HTR-8/SVneo (cell line): ENCODE data around the gene ALDH3A1.

Experiments used
- DNase-seq: peaks from one replicate; pipeline ENCODE4 v3.0.0; 2011; ENCODE audit warnings: low spot score, mixed read lengths; ENCODE audit not compliant: insufficient read length
- FAIRE-seq: peaks from 2 replicates; lab custom pipeline; 2011; peaks lifted over from hg19 to GRCh38; lab: Jason Lieb, UNC

Gene ALDH3A1

DNA sequence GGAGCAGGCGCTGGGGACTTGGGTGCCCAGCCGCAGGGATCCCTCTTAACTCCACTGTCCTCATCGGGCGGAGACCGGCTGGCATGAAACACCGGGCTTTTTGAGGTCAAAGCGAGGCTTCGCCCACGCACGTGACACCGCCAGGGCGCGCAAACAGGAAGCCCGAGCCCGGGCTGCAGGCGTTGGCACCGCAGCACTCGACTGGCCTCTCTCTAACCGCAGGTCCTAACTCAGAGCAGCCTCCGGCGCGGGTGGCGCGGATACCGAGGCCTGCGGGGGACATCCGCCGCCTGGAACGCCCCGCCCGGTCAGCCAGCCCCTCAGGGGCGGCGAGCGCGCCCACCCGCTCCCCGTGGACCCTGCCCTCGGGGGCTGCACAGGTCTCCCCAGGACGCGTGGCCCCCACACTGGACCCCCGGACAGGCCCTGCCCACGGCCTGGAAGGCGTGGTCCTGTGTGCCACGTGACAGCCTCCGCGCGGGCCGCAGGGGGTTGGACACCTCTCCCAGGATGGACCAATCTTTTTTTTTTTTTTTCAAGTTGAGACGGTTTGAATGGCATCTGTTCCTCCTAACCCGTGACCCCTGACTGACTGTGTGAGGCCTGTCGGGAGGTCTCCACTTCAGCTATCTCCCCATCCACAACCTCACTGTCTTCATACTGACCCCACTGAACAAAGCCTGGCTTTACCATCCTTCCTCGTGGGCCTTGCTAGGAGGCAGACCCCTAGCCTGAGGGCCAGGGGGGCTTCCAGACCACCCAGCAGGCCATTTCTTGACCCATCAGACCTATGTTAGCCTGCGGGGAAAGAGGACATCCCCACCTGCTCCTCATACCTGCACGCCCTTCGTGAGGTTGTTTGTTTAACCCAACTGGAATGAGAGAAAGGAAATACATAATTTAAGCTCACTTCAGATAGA, 23.3 kb downstream of the ALDH3A1 start:
- FAIRE-seq (no peak), DNase-seq (no peak)

DNA sequence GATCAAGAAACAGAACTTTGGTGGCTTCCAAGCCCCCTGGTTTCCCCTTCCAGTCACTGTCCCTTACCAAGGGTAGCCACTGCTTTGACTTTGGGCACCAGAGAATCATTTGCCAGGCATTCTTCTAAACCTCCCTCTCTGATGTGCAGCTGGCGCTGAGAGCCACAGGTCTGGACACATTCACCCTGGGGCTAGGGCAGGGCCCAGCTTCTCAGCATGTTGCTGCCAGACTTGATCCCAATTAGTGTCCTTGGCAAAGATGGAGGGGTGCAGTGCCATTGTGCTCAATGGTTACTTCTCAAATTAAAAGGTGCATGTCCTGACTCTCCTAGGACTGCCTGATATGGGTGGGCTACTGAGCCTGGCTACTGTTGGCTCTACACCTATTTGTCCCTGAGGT, 24.1 kb downstream of the ALDH3A1 start:
- FAIRE-seq (peak; percentile 26), DNase-seq (no peak)

DNA sequence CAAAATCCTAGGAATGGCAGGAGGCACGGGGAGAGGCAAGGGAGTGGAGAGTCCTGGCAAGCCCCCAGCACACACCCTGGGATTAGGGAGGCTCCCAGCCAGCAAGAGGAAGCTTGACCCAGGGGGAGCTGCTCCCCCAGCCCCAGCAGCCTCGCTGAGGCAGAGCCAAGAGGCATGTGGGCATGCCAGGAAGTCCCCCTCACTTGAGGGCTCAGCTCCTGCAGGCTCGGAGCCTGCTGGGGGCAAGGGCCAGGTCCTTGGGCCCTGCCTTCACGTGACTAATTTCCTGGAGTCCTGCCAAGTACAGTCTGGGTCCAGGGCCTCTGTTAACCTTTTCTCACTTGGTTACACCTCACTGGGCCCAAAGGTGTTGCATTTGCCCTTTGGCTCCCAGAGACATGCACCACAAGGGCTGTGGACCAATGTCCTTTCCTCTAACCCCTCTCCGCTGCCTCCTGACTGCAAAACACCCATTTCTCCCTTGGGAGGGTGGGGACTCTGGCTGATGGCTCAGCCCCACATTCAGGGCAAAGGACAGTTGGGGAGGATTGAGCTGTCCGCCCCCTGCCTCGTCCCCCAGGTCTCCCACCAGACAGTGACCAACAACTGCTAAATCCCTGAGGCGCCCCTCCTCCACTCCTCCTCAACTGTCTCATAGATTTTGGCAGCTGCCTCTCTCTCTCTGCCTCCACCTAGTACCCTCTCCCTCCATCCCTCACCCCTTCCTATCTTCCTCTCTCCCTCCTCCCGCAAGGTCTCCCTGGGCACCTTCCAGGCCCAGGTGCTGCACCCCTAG, 27.3 kb downstream of the ALDH3A1 start:
- FAIRE-seq = no peak
- no peak for DNase-seq

DNA sequence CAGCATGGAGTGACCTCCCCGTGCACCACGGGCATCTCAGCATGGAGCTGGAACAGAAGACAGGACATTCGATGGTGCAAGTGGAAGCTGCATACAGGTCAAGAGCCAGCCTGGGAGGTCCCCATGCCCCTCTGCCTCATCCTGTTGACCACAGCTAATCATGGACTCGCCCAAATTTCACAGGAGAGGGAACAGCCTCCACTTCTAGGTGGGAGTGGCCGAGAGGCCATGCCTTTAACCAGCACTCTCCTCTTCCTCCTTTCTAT, 28.0 kb downstream of the ALDH3A1 start:
- FAIRE-seq (no peak), DNase-seq (no peak)

DNA sequence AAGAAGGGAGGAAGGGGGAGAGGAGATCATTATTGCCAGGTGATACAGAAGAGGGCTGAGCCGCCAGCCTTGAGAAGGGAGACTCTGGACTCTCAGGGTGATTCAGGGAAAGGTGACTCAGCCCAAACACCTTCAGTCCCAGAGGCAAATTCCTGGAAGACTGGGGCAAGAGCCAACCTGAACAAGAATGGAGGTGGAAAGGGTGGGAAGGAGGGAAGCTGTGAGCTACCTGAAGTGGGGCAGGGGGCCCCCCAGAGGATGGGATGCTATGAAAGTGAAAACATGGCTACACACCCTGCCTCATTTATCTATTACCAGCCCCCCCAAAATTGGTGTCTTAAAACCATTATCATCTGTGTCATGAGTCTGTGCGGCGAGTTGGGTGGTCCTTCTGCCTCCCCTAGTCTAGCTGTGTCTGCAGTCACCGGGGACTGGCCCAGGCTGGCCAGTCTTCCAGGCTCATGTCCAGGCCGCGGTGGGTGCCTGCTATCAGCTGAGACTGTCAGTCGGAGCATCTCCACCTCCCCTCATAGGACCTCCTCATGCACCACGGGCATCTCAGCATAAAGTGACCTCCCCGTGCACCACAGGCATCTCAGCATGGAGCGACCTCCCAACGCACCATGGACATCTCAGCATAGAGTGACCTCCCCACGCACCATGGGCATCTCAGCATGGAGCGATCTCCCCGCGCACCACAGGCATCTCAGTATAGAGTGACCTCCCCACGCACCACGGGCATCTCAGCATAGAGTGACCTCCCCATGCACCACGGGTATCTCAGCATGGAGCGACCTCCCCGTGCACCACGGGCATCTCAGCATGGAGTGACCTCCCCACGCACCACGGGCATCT, 28.5 kb downstream of the ALDH3A1 start:
- DNase-seq = no peak
- FAIRE-seq = peak; percentile 83

DNA sequence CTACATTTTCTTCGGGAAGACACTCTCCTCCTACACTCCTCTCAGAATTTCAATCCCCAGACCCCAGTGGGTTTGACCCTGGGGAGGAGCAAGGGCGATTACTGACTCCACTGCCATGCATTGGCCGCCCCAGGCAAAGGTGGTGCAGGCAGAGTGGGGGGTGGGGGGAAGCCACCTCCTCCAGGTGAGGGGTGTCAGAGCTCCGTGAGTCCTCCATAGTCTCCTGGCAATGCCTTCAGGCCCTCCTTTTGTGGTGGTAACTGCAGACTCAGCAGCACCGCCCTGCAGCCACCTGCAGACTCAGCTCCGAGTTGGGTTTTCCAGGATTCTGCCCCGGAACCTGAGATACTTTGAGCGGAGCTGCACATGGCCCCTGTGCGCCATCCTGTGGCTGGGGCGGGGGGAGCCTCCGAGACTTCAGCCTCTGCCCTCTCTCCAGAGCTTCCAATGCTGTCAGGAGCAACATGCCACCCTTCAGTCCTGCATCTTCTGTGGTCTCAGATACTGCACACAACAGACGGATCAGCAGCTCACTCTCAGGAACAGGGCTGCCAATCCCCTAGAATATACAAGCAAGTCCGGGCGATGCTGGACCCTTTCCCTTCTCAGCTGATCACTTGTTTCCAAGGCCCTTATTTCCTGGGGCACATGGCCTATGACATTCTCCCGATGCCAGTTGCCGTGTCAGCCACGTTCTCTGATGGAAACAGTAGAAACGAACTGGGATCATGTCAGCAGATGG, 29.3 kb downstream of the ALDH3A1 start:
- DNase-seq (no peak), FAIRE-seq (peak; percentile 58)

DNA sequence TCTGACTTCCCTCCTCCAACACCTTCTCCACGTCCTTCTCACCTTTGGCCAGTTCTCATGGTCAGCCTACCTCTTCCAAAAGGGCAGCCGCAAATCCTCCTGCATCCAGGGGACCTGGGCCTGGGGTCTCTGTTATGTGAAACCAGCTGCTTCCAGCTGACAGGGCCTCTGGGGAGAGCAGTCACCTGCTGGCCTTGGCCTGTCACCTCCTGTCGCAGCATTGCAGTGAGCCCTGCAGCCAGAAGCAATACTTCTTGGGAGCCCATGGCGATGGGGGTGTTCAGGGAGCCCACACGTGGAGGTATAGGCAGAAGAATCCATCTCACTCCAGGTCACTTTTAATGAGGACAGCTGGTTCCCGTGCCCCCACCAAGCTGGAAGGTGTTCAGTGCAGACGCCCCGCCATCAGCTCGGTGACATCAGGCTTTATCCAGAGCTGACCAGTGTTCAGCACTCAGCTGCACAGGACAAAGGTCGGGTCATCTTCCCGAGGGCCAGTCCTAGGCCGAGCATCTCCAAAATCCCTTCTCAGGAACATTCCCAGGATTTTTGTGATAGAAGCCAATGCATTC, 30.0 kb downstream of the ALDH3A1 start:
- FAIRE-seq (no peak), DNase-seq (no peak)

DNA sequence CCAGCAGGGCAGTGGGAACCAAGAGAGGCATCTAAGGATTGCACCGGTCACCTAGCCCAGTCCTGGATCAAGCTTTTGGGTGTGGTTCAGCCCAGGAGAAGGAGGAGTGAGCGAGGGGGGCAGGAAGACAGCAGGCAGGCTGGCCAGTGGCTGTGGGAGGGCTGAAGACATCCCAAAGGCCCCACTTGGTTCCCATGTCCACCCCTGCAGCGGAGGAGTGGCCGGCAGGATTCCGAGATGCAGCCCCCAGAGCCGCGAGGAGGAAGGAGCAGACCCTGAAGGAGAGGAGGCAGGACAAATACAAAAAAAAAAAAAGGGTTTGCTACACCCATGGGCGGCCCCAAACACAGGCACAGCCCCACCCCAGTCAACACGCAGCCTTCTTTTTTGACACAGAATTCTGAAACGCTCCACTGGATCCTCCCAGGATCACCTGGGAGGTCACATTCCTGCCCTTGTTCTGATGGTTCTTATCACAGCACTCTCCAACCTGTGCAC, 30.6 kb downstream of the ALDH3A1 start:
- DNase-seq = no peak
- no peak for FAIRE-seq

DNA sequence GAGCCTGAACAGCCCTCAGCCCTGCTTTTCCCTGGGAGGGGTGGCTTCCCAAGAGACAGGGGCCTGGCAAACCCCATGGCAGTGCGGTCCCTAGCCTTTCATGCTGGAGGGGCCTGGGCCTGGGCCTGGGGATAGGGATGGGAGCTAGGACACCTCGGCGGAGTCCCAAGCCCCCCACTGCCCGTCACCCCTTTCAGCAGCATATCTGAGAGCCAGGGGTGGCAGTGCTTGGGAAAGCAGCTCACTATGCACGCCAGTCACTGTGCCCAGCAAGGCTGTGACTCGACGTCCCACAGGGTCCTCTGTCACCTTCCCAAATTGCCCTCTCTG, 31.1 kb downstream of the ALDH3A1 start:
- DNase-seq (no peak), FAIRE-seq (no peak)

DNA sequence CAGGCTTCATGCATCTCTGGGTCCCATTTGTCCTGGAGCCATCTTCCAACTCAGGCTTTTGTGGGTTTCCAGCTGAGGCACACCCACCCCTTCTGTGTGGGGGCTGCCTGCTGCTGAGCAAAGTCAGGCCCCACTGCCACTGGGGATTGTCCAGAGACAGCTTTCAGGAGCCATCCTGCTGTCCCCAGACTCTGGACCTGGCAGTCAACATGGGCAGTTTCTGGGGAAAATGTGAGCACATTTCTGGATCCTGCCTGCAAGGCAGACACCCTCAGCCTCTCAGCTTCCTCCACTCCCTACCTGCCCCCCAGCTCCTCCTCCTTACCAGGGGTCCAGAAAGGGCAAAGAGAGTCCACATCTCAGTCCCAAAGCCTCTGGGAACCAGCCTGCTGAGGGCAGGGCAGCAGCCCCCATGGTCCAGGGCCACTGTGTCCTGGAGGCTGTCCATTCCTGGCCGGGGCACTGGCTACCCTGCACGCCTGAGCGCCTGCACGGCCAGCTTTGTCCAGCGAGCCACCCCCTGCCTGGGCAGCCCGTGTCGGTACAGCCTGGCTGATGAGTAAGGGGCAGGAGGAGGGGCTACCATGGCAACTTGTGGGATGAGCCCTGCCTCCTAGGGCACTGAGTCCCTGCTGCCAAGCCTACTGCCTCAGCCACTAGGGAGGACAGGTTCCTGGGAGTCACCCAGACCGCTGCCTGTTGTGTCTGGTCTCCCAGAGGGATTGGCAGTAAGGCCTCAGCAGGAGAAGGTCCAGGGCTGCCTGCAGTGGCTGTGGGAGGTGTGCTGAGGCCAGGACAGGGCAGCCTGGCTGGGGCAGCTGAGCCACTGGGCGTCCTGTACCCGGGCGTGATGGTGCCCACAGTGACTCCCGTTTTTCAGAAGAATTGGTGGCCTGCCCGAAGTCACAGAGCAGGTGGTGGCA, 31.7 kb downstream of the ALDH3A1 start, which contains the start of gene SLC47A2:
SLC47A2 (minus strand) TSS at position 477 of the 923 bp plus-strand sequence; CDS start at position 448, 29 bp downstream.
- peak; percentile 46 for FAIRE-seq
- no peak for DNase-seq

DNA sequence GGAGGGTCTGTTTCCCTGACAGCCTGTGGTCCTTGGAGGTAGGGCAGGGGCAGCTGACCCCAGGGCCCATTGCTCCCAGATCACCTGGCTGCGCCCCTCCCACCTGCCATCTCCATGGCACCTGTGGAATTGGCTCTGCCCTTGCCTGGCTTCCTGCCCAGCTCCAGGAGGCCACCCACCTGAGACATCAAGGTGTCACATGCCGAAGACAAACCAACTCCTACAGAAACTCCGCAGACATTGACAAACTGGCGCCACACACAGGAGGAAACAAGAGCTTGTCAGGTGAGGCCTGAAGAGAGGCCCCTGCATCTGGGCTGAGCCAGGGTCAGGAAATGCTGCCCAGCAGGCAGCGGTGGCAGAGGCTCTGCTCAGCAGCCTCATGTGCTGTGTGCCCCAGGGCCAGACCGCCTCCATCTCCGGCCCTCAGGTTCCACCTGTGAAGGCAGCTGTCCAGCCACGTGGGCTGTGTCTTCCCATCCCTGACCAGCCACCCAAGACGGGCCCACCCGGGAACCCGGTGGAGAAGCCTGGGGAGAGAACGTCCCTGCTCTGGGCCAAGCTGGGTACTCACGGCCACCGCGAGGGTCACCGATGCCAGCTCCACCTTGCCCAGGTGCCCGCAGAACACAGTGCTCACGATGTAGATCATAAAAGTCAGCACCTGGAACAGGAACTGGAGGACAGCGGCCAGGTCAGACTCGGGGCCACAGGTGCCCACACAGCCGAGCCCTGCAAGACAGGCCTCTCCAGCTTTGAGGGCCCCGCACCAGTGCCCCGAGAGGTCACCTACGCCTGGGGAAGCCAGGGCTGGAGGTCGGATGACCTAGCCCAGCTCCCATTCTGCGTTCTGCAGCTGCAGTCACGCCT, 33.3 kb downstream of the ALDH3A1 start:
- DNase-seq = no peak
- no peak for FAIRE-seq

DNA sequence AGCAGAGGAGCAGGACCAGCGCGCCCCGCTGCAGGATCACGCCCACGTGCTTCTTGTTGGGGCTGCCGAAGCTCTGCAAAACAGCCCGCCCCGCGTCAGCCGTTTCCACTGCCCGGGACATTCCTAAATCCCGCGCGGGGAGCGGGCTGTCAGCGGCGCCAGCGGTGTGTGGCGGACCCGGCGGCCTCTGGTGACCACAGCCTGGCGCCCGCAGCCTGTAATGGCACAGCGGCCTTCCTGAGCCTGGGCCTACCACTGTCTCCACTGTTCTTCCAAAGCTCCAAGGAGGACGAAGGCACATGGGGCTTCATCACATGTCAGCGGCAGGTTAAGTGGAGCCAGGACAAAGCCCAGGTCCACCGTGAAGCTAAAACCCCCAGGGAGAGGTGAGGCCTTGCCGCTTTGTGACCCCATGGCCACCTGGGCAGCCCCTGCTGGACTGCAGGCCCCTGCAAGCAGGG, 34.2 kb downstream of the ALDH3A1 start:
- no peak for FAIRE-seq
- no peak for DNase-seq

DNA sequence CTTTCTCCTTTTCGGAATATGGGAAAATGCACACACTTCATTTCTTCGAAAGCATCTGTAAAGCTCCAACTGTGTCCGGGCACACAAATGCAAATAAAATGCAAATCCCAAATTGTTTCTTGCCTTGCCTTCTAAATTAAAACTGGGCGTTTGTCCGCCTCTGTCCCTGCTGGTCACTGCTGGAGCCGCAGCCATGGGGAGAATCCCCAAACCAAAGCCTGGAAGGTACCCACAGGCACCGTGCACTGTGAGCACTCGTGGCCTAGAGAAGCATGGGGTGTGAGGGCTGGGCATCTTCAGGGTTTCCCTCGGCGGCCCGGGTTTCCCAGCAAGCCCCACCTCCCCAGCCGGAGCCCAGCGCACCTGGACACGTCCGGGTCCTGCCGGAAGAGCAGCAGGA, 34.6 kb downstream of the ALDH3A1 start:
- no peak for DNase-seq
- FAIRE-seq = no peak

DNA sequence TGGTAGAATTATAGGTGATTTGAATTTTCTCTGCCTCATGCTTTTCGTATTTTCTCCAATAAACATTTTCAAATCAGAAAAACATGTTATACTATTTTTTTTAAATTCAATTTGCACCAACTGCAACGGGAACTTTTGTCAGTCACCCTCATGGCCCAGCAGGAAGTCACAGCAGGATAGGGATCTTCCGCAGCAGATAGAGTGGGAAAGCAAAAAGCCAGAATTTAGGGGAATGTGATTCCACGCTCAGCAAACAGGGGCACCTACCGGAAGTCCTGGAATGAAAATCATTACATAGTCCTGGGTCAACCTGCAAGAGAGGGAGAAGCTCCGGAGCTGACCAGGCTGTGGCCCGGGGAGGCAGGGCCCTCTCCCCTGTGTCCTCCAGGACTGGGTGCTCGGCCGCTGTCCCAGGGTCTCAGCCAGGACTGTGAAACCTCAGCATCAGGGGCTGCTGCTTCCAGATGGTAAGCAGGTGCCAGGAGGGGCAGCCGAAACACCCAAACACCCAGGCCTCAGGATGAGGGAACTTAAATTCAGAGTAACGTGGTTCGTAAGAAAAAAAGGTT, 35.6 kb downstream of the ALDH3A1 start:
- DNase-seq (no peak), FAIRE-seq (no peak)

DNA sequence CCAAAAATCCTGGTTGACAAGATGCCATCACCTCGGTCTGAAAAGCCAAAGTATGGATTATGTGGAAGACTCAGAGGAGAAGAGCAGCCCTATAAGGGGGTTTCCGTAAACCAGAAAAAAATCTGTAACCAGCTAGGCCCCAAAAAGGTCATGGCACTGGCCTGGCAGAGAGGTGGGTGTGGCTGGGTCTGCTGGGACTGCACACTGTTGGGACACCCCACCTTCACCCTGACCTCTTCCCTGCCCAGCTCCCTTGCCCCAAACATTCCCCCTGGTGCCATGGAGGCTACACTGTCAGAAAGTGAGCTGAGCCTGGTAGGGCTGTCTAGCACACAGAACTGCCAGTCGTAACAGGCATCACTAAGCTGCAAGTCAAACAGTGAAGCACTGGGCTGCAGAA, 38.3 kb downstream of the ALDH3A1 start:
- DNase-seq = no peak
- FAIRE-seq = no peak

DNA sequence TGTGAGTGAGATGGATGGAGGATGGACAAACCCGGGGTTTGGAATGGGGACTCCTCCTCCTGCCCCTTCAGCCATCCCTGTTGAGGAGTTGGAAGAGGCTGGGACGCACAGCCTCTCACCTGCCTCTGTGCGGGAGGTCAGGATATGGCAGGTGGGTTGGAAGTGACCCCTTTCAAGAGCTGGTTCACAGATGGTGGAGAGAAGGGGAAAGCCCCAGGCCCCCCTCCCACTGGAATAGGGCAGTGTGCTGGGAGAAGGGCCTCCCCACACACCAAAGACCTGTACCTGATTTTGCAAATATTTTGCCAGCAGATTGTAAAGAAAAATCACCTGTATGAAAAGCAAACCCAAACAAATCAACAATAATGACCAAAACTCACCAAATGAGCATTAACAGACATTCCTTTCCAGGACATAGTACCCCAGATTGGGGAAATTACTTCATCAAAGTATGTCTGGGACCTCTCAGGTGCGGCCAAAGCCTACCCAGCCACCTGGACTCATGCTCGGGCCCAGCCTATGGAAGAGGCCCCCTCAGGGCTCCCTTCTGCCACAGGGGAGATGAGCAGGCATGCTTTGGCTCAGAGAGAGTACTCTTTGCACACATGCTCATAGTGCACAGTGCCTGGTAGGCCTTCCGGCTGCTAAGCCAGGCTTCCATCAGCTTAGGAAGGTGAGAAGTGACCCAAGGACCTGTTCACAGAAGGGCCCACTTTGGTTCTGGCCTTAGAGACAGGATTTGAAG, 39.5 kb downstream of the ALDH3A1 start:
- no peak for FAIRE-seq
- DNase-seq = no peak
